CD4-positive, alpha-beta T cell (primary cell): Measurements from ENCODE around the gene ZG16. TPM values are rescaled to one million over a fixed set of nuclear protein-coding genes. Genes with fewer than 3 reads are reported as not detected.

Experiments used
- ATAC-seq: fragments of 200-7000 bp; cut with Tn5 transposase; one replicate; pipeline ENCODE4 v1.10.0; 2022; ENCODE audit warnings: mild to moderate bottlenecking; ENCODE audit not compliant: poor library complexity
- CTCF ChIA-PET: fragments of 350-600 bp; sonication (Branson Sonifier 250); formaldehyde crosslinking; loops from one replicate; lab custom pipeline; 2021; ENCODE audit warnings: antibody characterized with exemption, inconsistent platforms; lab: Charles Lee
- POLR2A ChIA-PET: fragments of 350-600 bp; sonication (Branson Sonifier 250); formaldehyde crosslinking; loops from one replicate; lab custom pipeline; 2021; ENCODE audit warnings: antibody characterized with exemption, inconsistent platforms; lab: Charles Lee
- DNase-seq, 14 experiments: peaks; one replicate each; pipeline ENCODE4 v3.0.0-alpha.2; 2013 to 2020; ENCODE audit warnings: mixed read lengths in 2 of 14
- H3K27ac ChIP-seq, 2 donors: one replicate each; pipeline versions ENCODE4 v1.5.1 to v1.7.0; 2013; ENCODE audit warnings: low read length in 2 of 2, low read depth in 1 of 2, mild to moderate bottlenecking in 1 of 2
- H3K27me3 ChIP-seq, 2 experiments: 1 replicate in 1 of 2; 2 replicates in 1 of 2; pipeline versions ENCODE4 v1.6.1 to v1.7.0; 2013; ENCODE audit warnings: low read length in 2 of 2, control low read depth in 1 of 2, mild to moderate bottlenecking in 1 of 2, moderate library complexity in 1 of 2; ENCODE audit not compliant: insufficient read depth in 2 of 2, control insufficient read depth in 1 of 2
- H3K36me3 ChIP-seq: one replicate; pipeline ENCODE4 v1.6.1; 2013; ENCODE audit warnings: low read length, control low read depth; ENCODE audit not compliant: insufficient read depth
- H3K4me1 ChIP-seq: one replicate; pipeline ENCODE4 v1.6.1; 2013; ENCODE audit warnings: low read length, control low read depth; ENCODE audit not compliant: insufficient read depth
- H3K4me3 ChIP-seq: one replicate; pipeline ENCODE4 v1.5.1; 2013; ENCODE audit warnings: mild to moderate bottlenecking, low read length, moderate library complexity
- H3K9me3 ChIP-seq, 2 experiments: 1 replicate in 1 of 2; 2 replicates in 1 of 2; pipeline versions ENCODE4 v1.6.1 to v1.7.0; 2013; ENCODE audit warnings: low read length in 2 of 2, mild to moderate bottlenecking in 2 of 2, control low read depth in 1 of 2, moderate library complexity in 1 of 2; ENCODE audit not compliant: control insufficient read depth in 1 of 2, insufficient read depth in 1 of 2
- H3K27ac Mint-ChIP-seq: one replicate; pipeline ENCODE4 v1.8.0; 2020; ENCODE audit warnings: mixed read lengths
- H3K27me3 Mint-ChIP-seq: one replicate; pipeline ENCODE4 v1.8.0; 2021; ENCODE audit warnings: mixed read lengths
- H3K36me3 Mint-ChIP-seq: one replicate; pipeline ENCODE4 v1.8.0; 2021; ENCODE audit warnings: low read depth, mixed read lengths
- H3K4me1 Mint-ChIP-seq: one replicate; pipeline ENCODE4 v1.8.0; 2021; ENCODE audit warnings: low read depth, mixed read lengths
- H3K4me3 Mint-ChIP-seq: one replicate; pipeline ENCODE4 v1.8.0; 2020; ENCODE audit warnings: mild to moderate bottlenecking, mixed read lengths
- H3K9me3 Mint-ChIP-seq: one replicate; pipeline ENCODE4 v1.8.0; 2020; ENCODE audit warnings: mixed read lengths
- intact Hi-C, 2 experiments: fragments of 100-400 bp; cut with DNase I in 1 of 2; cut with micrococcal nuclease in 1 of 2; formaldehyde crosslinking; loops; one replicate each; pipeline versions ENCODE4 v1.15.1 to v1.9.0; 2023 to 2025; cut with DNase I, micrococcal nuclease
- total RNA-seq, 174 experiments: library from RNA in 2 of 174; stranded (reverse) in 2 of 174; gene quantifications; one replicate each; pipeline ENCODE4 v1.2.3 and lab custom pipeline; 2021 to 2026
- TF ChIP-seq, protein P1 (sequence below): fragments of 200-600 bp; IDR thresholded peaks from one replicate; pipeline ENCODE4 v1.8.0; 2022; ENCODE audit warnings: antibody characterized with exemption, mild to moderate bottlenecking

The ZG16 gene
- total RNA-seq, 2 experiments from 2014 or later: not detected

GRCh38 chr16:29811896-29812665, 34.0 kb downstream of the ZG16 start, which contains the start of gene PRRT2:
Gene PRRT2, plus strand, starts transcription at chr16:29812193. Its CDS starts 862 bp downstream, at chr16:29813055.
- H3K27me3 Mint-ChIP-seq: no peaks in the 10 kb centered on the region
- peak within 1 kb of the TSS; percentile 91 for H3K4me3 Mint-ChIP-seq
- H3K9me3 Mint-ChIP-seq: no peaks in the 10 kb centered on the region
- H3K4me1 Mint-ChIP-seq: peaks cover 82% of the 10 kb centered on the region
- DNase-seq (peak in 8 of 14 experiments; percentile 33 to 73 (median 56)), ATAC-seq (no peak)
- ChIA-PET POLR2A (interaction anchor here (0.8 to 10.4 kb wide), 7 partner anchors 7 to 149 kb away, joined by 3 to 190 read pairs (median 6); partner anchors contain the start of genes KIF22 and MAZ), CTCF (interaction anchor here (1.3 to 2.1 kb wide), 3 partner anchors 22 to 36 kb away, joined by 4 to 8 read pairs (median 5); partner anchors contain the start of gene KIF22)
- H3K36me3 Mint-ChIP-seq: peaks cover 49% of the 10 kb centered on the region
- Histone ChIP-seq H3K4me1 (peaks cover 92% of the 10 kb centered on the region), H3K27me3 (no peaks in the 10 kb centered on the region), H3K9me3 (no peaks in the 10 kb centered on the region), H3K27ac (peak within 1 kb of the TSS; percentile 52 to 60), H3K4me3 (peak within 1 kb of the TSS; percentile 76), H3K36me3 (peaks cover 22% of the 10 kb centered on the region)
- intact Hi-C loops: no loop called here
- H3K27ac Mint-ChIP-seq: peak within 1 kb of the TSS; percentile 87
- TF ChIP-seq, protein P1, sequence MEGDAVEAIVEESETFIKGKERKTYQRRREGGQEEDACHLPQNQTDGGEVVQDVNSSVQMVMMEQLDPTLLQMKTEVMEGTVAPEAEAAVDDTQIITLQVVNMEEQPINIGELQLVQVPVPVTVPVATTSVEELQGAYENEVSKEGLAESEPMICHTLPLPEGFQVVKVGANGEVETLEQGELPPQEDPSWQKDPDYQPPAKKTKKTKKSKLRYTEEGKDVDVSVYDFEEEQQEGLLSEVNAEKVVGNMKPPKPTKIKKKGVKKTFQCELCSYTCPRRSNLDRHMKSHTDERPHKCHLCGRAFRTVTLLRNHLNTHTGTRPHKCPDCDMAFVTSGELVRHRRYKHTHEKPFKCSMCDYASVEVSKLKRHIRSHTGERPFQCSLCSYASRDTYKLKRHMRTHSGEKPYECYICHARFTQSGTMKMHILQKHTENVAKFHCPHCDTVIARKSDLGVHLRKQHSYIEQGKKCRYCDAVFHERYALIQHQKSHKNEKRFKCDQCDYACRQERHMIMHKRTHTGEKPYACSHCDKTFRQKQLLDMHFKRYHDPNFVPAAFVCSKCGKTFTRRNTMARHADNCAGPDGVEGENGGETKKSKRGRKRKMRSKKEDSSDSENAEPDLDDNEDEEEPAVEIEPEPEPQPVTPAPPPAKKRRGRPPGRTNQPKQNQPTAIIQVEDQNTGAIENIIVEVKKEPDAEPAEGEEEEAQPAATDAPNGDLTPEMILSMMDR: no peak

DNA sequence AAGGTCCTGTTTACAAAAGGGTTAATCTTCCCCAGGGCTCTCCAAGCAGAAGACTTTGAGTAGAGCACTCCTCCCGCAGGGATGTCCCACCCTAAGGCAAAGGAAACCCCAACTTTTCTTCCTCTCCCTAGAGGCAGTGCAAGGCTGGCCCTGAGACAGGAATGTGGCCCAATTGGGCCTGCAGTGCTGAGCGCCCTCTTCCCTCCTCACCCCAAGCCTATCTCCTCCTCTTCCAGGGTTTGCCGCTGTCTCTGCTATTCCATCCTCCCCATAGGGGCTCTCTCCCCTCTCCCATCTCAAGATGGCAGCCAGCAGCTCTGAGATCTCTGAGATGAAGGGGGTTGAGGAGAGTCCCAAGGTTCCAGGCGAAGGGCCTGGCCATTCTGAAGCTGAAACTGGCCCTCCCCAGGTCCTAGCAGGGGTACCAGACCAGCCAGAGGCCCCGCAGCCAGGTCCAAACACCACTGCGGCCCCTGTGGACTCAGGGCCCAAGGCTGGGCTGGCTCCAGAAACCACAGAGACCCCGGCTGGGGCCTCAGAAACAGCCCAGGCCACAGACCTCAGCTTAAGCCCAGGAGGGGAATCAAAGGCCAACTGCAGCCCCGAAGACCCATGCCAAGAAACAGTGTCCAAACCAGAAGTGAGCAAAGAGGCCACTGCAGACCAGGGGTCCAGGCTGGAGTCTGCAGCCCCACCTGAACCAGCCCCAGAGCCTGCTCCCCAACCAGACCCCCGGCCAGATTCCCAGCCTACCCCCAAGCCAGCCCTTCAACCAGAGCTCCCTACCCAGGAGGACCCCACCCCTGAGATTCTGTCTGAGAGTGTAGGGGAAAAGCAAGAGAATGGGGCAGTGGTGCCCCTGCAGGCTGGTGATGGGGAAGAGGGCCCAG, 34.9 kb downstream of the ZG16 start:
- peak overlapping the region; percentile 76 for H3K4me3 ChIP-seq
- H3K27me3 ChIP-seq: no peaks in the 10 kb centered on the region
- H3K9me3 ChIP-seq: no peaks in the 10 kb centered on the region
- Mint-ChIP-seq H3K4me1 (peaks cover 79% of the 10 kb centered on the region), H3K27me3 (no peaks in the 10 kb centered on the region), H3K27ac (peak overlapping the region; percentile 87), H3K4me3 (peak overlapping the region; percentile 91), H3K9me3 (no peaks in the 10 kb centered on the region), H3K36me3 (peaks cover 46% of the 10 kb centered on the region)
- ChIA-PET CTCF (interaction anchor here (1.6 kb wide), 1 partner anchor 35 kb away, joined by 5 read pairs; no protein-coding TSS in a partner anchor), POLR2A (interaction anchor here (1.0 to 10.4 kb wide), 4 partner anchors 8 to 148 kb away, joined by 3 to 190 read pairs (median 76); partner anchors contain the start of genes KIF22 and MAZ)
- TF ChIP-seq, protein P1: no peak
- DNase-seq (no peak), ATAC-seq (no peak)
- no peak overlapping the region for H3K27ac ChIP-seq
- intact Hi-C loops: no loop called here
- H3K36me3 ChIP-seq: peaks cover 24% of the 10 kb centered on the region
- peaks cover 93% of the 10 kb centered on the region for H3K4me1 ChIP-seq
